Fibroblast of skin of scalp (primary cell): ENCODE measurements around the gene GPR156. TPM values are rescaled to one million over a fixed set of nuclear protein-coding genes. Genes with fewer than 3 reads are reported as not detected.

ENCODE experiments used
- DNase-seq: peaks from one replicate; pipeline ENCODE4 v3.0.0-alpha.2; 2013
- polyA plus RNA-seq, 2 experiments: library from polyadenylated mRNA; unstranded; fragments of 120-200 nt; gene quantifications; one replicate each; pipeline ENCODE4 v1.2.1, GENCODE V29; 2013; ENCODE audit not compliant: insufficient read length in 2 of 2

The GPR156 gene
- polyA plus RNA-seq (2013, experiment 1 of 2; ENCODE audit: insufficient read length): 0.33 TPM
- 0.69 TPM for polyA plus RNA-seq (2013, experiment 2 of 2; ENCODE audit: insufficient read length)

- peak; percentile 37 for DNase-seq
These were observed at the start of gene GPR156 for GRCh38 chr3:120284747-120285507. Gene GPR156, minus strand, starts transcription at chr3:120285222. Its CDS starts 41,124 bp downstream, at chr3:120244098.

- no peak for DNase-seq
These were observed 47.6 kb upstream of the GPR156 start for GRCh38 chr3:120332646-120333045.

- no peak for DNase-seq
These were observed 46.1 kb upstream of the GPR156 start for GRCh38 chr3:120331076-120331475.

GRCh38 chr3:120326784-120327183 is 41.8 kb upstream of the GPR156 start:
- no peak for DNase-seq

DNA sequence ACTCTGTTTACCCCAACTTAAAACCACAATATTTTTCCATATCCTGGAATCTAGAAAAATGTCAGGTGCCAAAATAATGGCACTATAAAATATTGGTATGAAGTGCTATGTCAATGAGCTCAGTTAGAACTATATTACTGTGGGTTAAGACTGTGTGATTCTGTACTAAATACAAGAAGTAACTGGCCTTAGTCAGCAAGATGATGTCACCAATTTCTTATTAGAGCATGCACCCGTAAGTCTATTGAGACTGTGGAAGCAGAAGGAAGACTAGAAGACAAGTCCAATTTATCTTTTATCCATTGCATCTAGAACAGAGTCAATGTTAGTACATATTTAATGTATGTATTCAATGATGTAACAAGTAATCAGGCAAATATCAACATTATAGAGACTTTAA is 39.2 kb upstream of the GPR156 start:
- peak; percentile 11 for DNase-seq

- DNase-seq: peak; percentile 5
These were observed 38.7 kb upstream of the GPR156 start for GRCh38 chr3:120323761-120324160.

- DNase-seq: no peak
These were observed 27.1 kb upstream of the GPR156 start for GRCh38 chr3:120311863-120312794.

- no peak for DNase-seq
These were observed 21.8 kb upstream of the GPR156 start for GRCh38 chr3:120306519-120307455.

DNA sequence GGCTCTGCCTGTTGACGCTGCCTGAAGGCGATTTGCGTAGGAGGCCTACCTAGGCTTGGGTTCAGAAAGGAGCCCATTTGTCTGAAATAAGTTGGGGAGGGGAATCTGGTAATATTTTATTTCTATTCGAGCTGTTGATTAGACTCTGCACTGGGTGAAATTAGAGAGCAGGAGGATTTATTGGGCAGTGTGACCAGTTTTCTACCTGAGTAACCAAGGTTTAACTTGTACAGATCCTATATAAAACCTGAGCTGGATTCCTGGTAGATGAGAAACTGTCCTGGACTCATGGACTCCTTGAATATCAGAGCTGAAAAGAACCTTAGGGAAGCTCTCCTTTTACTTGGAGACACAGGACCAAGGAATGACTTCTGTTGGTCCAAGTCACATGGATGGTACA is 19.6 kb upstream of the GPR156 start:
- DNase-seq: no peak

DNA sequence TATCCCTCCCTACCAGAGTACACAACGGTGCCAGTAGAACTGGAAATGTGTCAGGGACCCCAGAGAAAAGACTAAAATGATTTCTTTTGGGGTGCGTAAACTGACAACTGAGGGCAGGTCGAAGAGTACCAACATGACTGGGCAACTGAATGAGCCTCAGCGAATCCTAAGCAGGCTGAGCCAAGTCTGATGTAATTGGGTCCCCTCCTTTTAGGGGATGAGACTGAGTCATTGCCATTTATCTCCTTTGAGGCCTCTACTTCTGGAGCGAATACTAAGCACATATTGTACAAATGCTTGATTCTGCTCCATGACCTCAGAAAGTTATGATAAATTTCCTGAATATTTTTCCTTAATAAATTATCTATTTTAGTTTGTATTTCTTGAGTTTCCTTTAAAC is 17.3 kb upstream of the GPR156 start:
- peak; percentile 11 for DNase-seq

- no peak for DNase-seq
These were observed 15.9 kb upstream of the GPR156 start for GRCh38 chr3:120300971-120301370.

- no peak for DNase-seq
These were observed 14.4 kb upstream of the GPR156 start for GRCh38 chr3:120299403-120299802.

DNA sequence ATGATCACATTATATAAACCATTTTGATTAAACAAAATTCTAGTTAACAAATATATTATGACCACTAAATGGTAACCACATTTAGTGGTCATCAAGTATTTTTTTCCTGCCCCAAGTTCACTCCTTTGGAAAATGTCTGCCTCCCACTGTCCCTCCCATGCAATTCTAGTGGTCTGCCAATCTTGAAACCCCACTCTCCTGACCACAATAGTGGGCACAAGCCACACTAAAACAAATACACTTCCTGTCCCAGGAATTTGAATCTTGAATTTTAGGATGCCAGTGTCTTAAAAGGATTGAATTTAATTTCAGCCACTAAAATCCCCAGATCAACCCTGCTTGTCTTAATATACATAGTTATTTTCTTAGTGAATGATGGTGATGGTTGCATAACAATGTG is 14.0 kb upstream of the GPR156 start:
- DNase-seq: no peak

DNA sequence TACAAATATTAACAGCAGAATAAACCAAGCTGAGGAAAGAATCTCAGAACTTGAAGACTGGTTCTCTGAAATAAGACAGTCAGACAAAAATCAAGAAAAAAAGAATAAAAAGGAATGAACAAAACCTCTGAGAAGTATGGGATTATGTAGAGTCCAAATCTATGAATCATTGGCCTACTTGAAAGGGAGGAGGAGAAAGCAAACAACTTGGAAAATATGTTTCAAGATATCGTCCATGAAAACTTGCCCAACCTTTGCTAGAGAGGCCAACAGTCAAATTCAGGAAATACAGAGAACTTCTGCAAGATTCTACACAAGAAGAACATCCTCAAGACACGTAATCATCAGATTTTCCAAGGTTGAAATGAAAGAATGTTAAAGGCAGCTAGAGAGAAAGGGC is 6.5 kb upstream of the GPR156 start:
- DNase-seq: peak; percentile 9

DNA sequence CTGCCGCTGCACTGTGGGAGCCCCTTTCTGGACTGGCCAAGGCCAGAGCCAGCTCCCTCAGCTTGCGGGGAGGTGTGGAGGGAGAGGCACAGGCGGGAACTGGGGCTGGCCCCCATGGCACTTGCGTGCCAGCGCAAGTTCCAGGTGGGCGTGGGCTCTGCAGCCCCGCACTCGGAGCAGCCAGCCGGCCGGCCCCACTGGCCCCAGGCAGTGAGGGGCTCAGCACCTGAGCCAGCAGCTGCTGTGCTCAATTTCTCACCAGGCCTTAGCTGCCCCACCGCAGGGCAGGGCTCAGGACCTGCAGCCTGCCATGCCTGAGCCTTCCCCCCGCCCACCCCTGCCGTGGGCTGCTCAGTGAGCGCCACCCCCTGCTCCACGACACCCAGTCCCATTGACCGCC is 4.6 kb upstream of the GPR156 start:
- DNase-seq: no peak

GRCh38 chr3:120286465-120286864 is 1.4 kb upstream of the GPR156 start:
- no peak for DNase-seq

GRCh38 chr3:120285508-120285841 is 453 bp upstream of the GPR156 start:
- DNase-seq: no peak

DNA sequence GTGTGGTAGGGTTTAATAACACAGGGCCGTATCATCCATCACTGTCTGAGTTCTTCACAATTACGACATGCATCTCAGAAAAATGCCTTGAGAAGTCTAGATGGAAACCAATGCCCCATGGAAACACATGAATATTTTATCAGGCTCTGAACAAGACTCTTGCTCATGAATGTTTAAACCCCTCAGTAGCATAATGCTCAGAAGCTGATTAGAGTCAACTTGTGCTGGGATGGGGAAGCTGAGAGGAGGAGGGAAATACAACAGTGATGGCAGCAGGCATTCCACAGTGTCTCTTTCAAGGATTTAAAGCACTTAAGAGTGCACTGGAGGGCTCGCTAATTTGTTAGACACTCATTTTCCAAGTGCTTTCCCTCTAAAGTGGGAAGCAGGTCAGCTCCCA is 3.8 kb downstream of the GPR156 start:
- no peak for DNase-seq

DNA sequence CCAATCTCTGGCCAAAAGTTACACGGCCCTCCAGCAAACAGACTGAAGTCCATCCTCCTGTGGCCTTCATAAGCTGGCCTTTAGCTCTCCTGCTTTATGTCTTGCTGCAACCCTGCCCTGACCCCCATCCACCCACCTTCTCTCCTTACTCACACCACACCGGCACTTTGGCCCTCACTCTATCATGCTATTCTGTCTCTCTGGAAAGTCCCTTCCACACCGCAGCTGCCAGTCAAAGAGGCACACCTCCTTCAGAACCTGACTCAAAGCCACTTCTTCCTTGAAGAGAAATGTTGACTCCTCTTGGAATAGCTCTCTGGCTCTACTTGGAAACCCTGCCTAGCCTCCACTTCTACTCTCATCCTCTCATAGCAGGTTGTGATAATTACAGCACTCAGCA is 4.5 kb downstream of the GPR156 start:
- DNase-seq: no peak

DNA sequence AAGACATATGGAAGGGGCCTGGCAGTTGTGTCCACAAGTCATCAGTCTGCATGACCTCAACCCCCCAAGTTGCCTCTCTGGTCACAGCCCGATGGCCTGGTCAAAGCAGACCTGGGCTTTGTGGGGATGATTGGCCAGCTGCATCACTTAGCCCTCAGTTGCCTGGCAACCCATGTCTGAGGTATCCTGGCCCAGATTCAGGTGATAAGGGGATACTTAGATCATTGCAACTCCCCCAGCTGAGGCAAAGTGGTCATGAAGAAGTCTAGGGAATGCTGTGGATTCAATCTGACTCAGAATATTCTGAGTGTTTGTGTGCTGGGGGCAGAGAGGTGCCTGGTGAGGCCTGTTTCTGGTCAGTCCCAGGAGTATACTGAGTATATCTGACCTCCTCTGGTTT is 5.0 kb downstream of the GPR156 start:
- no peak for DNase-seq

- no peak for DNase-seq
These were observed 8.3 kb downstream of the GPR156 start for GRCh38 chr3:120276767-120277166.

DNA sequence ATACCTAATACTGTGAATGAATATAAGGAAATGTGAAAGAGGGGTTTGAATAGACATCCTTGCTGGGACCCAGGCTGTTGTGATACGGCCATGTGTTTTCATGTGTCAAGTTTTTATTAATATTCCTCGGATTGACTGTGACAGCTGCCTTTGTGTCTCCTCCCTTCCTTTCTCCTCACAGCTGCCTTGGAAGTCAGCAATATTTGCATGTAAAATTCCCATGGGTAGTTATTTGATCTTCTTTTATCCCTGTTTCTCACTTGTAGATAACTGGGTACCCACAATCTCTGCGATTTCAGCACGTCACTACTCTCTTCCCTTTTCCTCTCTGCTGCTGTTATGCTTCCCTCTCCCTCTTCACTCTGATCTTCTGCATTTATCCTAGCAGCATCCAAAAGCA is 9.4 kb downstream of the GPR156 start:
- DNase-seq: no peak

GRCh38 chr3:120274739-120275167 is 10.3 kb downstream of the GPR156 start:
- DNase-seq: no peak
